SK-N-SH (cell line): ENCODE data around the gene EDEM2. TPM values are rescaled to one million over a fixed set of nuclear protein-coding genes. Genes with fewer than 3 reads are reported as not detected.

ENCODE experiments used
- CTCF ChIA-PET: fragments of 300-600, 350-600 bp; formaldehyde crosslinking; extraction: SDS; loops from one replicate; lab custom pipeline; 2021; lab: Yijun Ruan, JAX
- POLR2A ChIA-PET: fragments of 350-600 bp; sonication (Branson Sonifier 250); formaldehyde crosslinking; extraction: SDS; loops from one replicate; lab custom pipeline; 2020; ENCODE audit warnings: antibody characterized with exemption, inconsistent platforms; lab: Yijun Ruan, JAX
- DNase-seq: peaks from one replicate; pipeline ENCODE4 v3.0.0; 2012
- H2AFZ ChIP-seq: fragments of 200-600 bp; sonication (generic); 2 replicates; pipeline ENCODE4 v1.8.1; 2016; ENCODE audit warnings: antibody characterized with exemption, mild to moderate bottlenecking, low read depth
- H3F3A ChIP-seq: fragments of 200-600 bp; sonication (generic); replicated peaks from 2 replicates; pipeline ENCODE3; 2016; ENCODE audit warnings: antibody characterized with exemption, mild to moderate bottlenecking; ENCODE audit not compliant: insufficient read depth
- H3K27ac ChIP-seq, 2 experiments: fragments of 200-500 bp in 1 of 2; fragments of 200-600 bp in 1 of 2; sonication (Bioruptor generic) in 1 of 2; sonication (generic), shearing (Covaris generic) in 1 of 2; 2 replicates each; pipeline versions ENCODE4 v1.5.1 to v1.6.1; 2014 to 2016; ENCODE audit warnings: low read depth in 2 of 2, inconsistent platforms in 1 of 2, low read length in 1 of 2, mild to moderate bottlenecking in 1 of 2, mixed read lengths in 1 of 2
- H3K27me3 ChIP-seq: fragments of 200-600 bp; sonication (generic), shearing (Covaris generic); 2 replicates; pipeline ENCODE4 v1.6.1; 2016; ENCODE audit warnings: mixed run types; ENCODE audit not compliant: insufficient read depth
- H3K36me3 ChIP-seq, 2 experiments: fragments of 200-500 bp in 1 of 2; fragments of 200-600 bp in 1 of 2; sonication (Bioruptor generic) in 1 of 2; sonication (generic) in 1 of 2; replicated peaks in 1 of 2; 2 replicates each; pipeline versions ENCODE3 to v1.5.1; 2014 to 2016; ENCODE audit warnings: low read length in 1 of 2, mild to moderate bottlenecking in 1 of 2; ENCODE audit not compliant: insufficient read depth in 2 of 2, control insufficient read depth in 1 of 2
- H3K4me1 ChIP-seq, 2 experiments: fragments of 200-500 bp in 1 of 2; fragments of 200-600 bp in 1 of 2; sonication (Bioruptor generic) in 1 of 2; sonication (generic), shearing (Covaris generic) in 1 of 2; 2 replicates each; pipeline versions ENCODE4 v1.5.1 to v1.6.1; 2014 to 2016; ENCODE audit warnings: low read depth in 1 of 2, low read length in 1 of 2, mixed run types in 1 of 2; ENCODE audit not compliant: insufficient read depth in 2 of 2, control insufficient read depth in 1 of 2
- H3K4me2 ChIP-seq: fragments of 200-600 bp; sonication (generic), shearing (Covaris generic); 2 replicates; pipeline ENCODE4 v1.6.1; 2017; ENCODE audit warnings: mixed run types
- H3K4me3 ChIP-seq, 2 experiments: fragments of 200-500 bp in 1 of 2; fragments of 200-600 bp in 1 of 2; sonication (Bioruptor generic) in 1 of 2; sonication (generic), shearing (Covaris generic) in 1 of 2; 2 replicates each; pipeline versions ENCODE4 v1.5.1 to v1.8.1; 2014 to 2016; ENCODE audit warnings: low read depth in 2 of 2, inconsistent platforms in 1 of 2, low read length in 1 of 2, mild to moderate bottlenecking in 1 of 2, mixed read lengths in 1 of 2, moderate library complexity in 1 of 2
- H3K79me2 ChIP-seq: fragments of 200-600 bp; sonication (generic); 2 replicates; pipeline ENCODE4 v1.8.1; 2017; ENCODE audit warnings: mild to moderate bottlenecking; ENCODE audit not compliant: insufficient read depth
- H3K9ac ChIP-seq: fragments of 200-600 bp; sonication (generic); 2 replicates; pipeline ENCODE4 v1.6.1; 2017; ENCODE audit warnings: mixed run types
- H3K9me2 ChIP-seq: fragments of 200-600 bp; sonication (generic); 2 replicates; pipeline ENCODE4 v1.6.1; 2017; ENCODE audit warnings: mixed run types
- H3K9me3 ChIP-seq: fragments of 200-600 bp; sonication (generic); 2 replicates; pipeline ENCODE4 v1.6.1; 2017; ENCODE audit warnings: mixed run types, mild to moderate bottlenecking, moderate library complexity
- H4K20me1 ChIP-seq: fragments of 200-600 bp; sonication (generic); 2 replicates; pipeline ENCODE4 v1.6.1; 2017; ENCODE audit warnings: mild to moderate bottlenecking, mixed run types; ENCODE audit not compliant: insufficient read depth
- ELF1 ChIP-seq: IDR thresholded peaks from 2 replicates; pipeline ENCODE4 v1.4.0; 2012
- EP300 ChIP-seq, 2 experiments: IDR thresholded peaks; 2 replicates each; pipeline versions ENCODE4 v1.4.0 to v1.6.1; 2012; ENCODE audit warnings: borderline replicate concordance in 1 of 2, low read depth in 1 of 2, low read length in 1 of 2
- FOSL2 ChIP-seq: IDR thresholded peaks from 2 replicates; pipeline ENCODE4 v1.4.0; 2012; ENCODE audit warnings: low read depth, mild to moderate bottlenecking, moderate library complexity, borderline replicate concordance
- GABPA ChIP-seq: IDR thresholded peaks from 2 replicates; pipeline ENCODE4 v1.4.0; 2012; ENCODE audit warnings: low read depth, mild to moderate bottlenecking
- IRF3 ChIP-seq: fragments of 150-350 bp; IDR thresholded peaks from 2 replicates; pipeline ENCODE4 v1.6.1; 2016; ENCODE audit warnings: mild to moderate bottlenecking, low read depth, low read length
- JUND ChIP-seq: IDR thresholded peaks from 2 replicates; pipeline ENCODE4 v1.4.0; 2012
- MEF2A ChIP-seq: IDR thresholded peaks from 2 replicates; pipeline ENCODE4 v1.4.0; 2012; ENCODE audit warnings: low read depth, borderline replicate concordance
- NRF1 ChIP-seq: IDR thresholded peaks from 2 replicates; pipeline ENCODE4 v1.6.1; 2012; ENCODE audit warnings: low read depth, mild to moderate bottlenecking, low read length
- POLR2AphosphoS5 ChIP-seq: IDR thresholded peaks from 2 replicates; pipeline ENCODE4 v1.6.1; 2012; ENCODE audit warnings: low read depth, low read length
- SIN3A ChIP-seq: IDR thresholded peaks from 2 replicates; pipeline ENCODE4 v1.6.1; 2012; ENCODE audit warnings: low read depth, mild to moderate bottlenecking, low read length, moderate library complexity, borderline replicate concordance
- TCF12 ChIP-seq: IDR thresholded peaks from 2 replicates; pipeline ENCODE4 v1.4.0; 2012
- YY1 ChIP-seq: IDR thresholded peaks from 2 replicates; pipeline ENCODE4 v1.4.0; 2012; ENCODE audit warnings: low read depth, mild to moderate bottlenecking
- ZBTB33 ChIP-seq: IDR thresholded peaks from 2 replicates; pipeline ENCODE4 v1.4.0; 2012; ENCODE audit warnings: low read depth, borderline replicate concordance
- WGBS: methylation state at CpG from one replicate; pipeline ENCODE4 v1.1.6; 2017; ENCODE audit warnings: low lambda C conversion rate; 5-methylcytosine and 5-hydroxymethylcytosine counted together
- polyA plus RNA-seq, 3 experiments: library from polyadenylated mRNA; depleted of rRNA; stranded (reverse); fragments of >200 nt; gene quantifications; 2 replicates each; pipeline ENCODE4 v1.2.3, GENCODE V29; 2012
- TF ChIP-seq, protein P1 (sequence below): fragments of 150-350 bp; IDR thresholded peaks from 2 replicates; pipeline ENCODE4 v1.6.1; 2017; ENCODE audit warnings: antibody characterized with exemption, low read length, low read depth, borderline replicate concordance
- TF ChIP-seq, protein P2 (sequence below): IDR thresholded peaks from 2 replicates; pipeline ENCODE4; 2012
- TF ChIP-seq, protein P3 (sequence below): IDR thresholded peaks from 2 replicates; pipeline ENCODE4 v1.6.1; 2012; ENCODE audit warnings: mild to moderate bottlenecking, low read depth, low read length, moderate library complexity

EDEM2 gene
- polyA plus RNA-seq, 1 of the 3 experiments (the other 2 are of a cell fraction) = 34.3 TPM

GRCh38 chr20:35133735-35134134, 13.4 kb downstream of the EDEM2 start:
- H2AFZ ChIP-seq = no peak overlapping the region
- H3F3A ChIP-seq = peaks cover 8% of the 10 kb centered on the region
- no peaks in the 10 kb centered on the region for H3K9me3 ChIP-seq
- no peaks in the 10 kb centered on the region for H3K9me2 ChIP-seq
- H3K79me2 ChIP-seq = no peaks in the 10 kb centered on the region
- H3K4me2 ChIP-seq = no peak overlapping the region
- H3K4me3 ChIP-seq = no peak overlapping the region
- 0 out of 4 replicates have a peak, but pooled peaks cover 0 to 4% of the 10 kb centered on the region in 2 experiments for H3K4me1 ChIP-seq
- H4K20me1 ChIP-seq = no peaks in the 10 kb centered on the region
- no peak overlapping the region for H3K27ac ChIP-seq
- H3K27me3 ChIP-seq = no peaks in the 10 kb centered on the region
- no peak for DNase-seq
- TF ChIP-seq POLR2AphosphoS5 (no peak), FOSL2 (no peak), GABPA (no peak), IRF3 (no peak), JUND (no peak), ELF1 (no peak), YY1 (no peak), NRF1 (no peak), ZBTB33 (no peak), MEF2A (no peak), SIN3A (no peak), TCF12 (no peak), EP300 (IDR thresholded peaks at IDR 0.05; ENCODE audit: borderline replicate concordance in 1 of 2, low read depth in 1 of 2, low read length in 1 of 2) (no peak)
- TF ChIP-seq, protein P1, sequence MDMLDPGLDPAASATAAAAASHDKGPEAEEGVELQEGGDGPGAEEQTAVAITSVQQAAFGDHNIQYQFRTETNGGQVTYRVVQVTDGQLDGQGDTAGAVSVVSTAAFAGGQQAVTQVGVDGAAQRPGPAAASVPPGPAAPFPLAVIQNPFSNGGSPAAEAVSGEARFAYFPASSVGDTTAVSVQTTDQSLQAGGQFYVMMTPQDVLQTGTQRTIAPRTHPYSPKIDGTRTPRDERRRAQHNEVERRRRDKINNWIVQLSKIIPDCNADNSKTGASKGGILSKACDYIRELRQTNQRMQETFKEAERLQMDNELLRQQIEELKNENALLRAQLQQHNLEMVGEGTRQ = no peak
- TF ChIP-seq, protein P2, sequence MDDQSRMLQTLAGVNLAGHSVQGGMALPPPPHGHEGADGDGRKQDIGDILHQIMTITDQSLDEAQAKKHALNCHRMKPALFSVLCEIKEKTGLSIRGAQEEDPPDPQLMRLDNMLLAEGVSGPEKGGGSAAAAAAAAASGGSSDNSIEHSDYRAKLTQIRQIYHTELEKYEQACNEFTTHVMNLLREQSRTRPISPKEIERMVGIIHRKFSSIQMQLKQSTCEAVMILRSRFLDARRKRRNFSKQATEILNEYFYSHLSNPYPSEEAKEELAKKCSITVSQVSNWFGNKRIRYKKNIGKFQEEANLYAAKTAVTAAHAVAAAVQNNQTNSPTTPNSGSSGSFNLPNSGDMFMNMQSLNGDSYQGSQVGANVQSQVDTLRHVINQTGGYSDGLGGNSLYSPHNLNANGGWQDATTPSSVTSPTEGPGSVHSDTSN = no peak
- TF ChIP-seq, protein P3, sequence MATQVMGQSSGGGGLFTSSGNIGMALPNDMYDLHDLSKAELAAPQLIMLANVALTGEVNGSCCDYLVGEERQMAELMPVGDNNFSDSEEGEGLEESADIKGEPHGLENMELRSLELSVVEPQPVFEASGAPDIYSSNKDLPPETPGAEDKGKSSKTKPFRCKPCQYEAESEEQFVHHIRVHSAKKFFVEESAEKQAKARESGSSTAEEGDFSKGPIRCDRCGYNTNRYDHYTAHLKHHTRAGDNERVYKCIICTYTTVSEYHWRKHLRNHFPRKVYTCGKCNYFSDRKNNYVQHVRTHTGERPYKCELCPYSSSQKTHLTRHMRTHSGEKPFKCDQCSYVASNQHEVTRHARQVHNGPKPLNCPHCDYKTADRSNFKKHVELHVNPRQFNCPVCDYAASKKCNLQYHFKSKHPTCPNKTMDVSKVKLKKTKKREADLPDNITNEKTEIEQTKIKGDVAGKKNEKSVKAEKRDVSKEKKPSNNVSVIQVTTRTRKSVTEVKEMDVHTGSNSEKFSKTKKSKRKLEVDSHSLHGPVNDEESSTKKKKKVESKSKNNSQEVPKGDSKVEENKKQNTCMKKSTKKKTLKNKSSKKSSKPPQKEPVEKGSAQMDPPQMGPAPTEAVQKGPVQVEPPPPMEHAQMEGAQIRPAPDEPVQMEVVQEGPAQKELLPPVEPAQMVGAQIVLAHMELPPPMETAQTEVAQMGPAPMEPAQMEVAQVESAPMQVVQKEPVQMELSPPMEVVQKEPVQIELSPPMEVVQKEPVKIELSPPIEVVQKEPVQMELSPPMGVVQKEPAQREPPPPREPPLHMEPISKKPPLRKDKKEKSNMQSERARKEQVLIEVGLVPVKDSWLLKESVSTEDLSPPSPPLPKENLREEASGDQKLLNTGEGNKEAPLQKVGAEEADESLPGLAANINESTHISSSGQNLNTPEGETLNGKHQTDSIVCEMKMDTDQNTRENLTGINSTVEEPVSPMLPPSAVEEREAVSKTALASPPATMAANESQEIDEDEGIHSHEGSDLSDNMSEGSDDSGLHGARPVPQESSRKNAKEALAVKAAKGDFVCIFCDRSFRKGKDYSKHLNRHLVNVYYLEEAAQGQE = no peak
- peaks cover 24 to 25% of the 10 kb centered on the region in 2 experiments for H3K36me3 ChIP-seq
- CTCF ChIA-PET = interaction anchor here (0.6 to 4.1 kb wide), 4 partner anchors 11 to 1802 kb away, joined by 3 to 15 read pairs (median 4); no protein-coding TSS in a partner anchor
- H3K9ac ChIP-seq = no peak overlapping the region
- POLR2A ChIA-PET = no interaction called here
- WGBS = 89% methylated on average over 5 of the region's 5 CpGs
